HEK293 (cell line): Measurements from ENCODE around the gene ITFG2.

Experiments
- CTCF ChIP-seq: fragments of 450-650 bp; formaldehyde crosslinking; IDR thresholded peaks from 2 replicates; pipeline ENCODE4 v1.5.1; 2016; ENCODE audit warnings: missing biosample characterization, missing genetic modification characterization
- HOXA7 ChIP-seq: sonication (generic); formaldehyde crosslinking; IDR thresholded peaks from 2 replicates; pipeline ENCODE4 v1.8.1; 2022; ENCODE audit warnings: missing genetic modification reagents, borderline replicate concordance
- PRDM2 ChIP-seq: fragments of 450-650 bp; formaldehyde crosslinking; IDR thresholded peaks from 2 replicates; pipeline ENCODE4 v1.5.1; 2016; ENCODE audit warnings: missing biosample characterization, missing genetic modification characterization, borderline replicate concordance
- SALL2 ChIP-seq: fragments of 450-650 bp; formaldehyde crosslinking; IDR thresholded peaks from 2 replicates; pipeline ENCODE4 v1.5.0; 2017; ENCODE audit warnings: missing biosample characterization, mild to moderate bottlenecking, missing genetic modification characterization, borderline replicate concordance
- SP2 ChIP-seq: fragments of 450-650 bp; formaldehyde crosslinking; IDR thresholded peaks from 2 replicates; pipeline ENCODE4 v1.5.1; 2016; ENCODE audit warnings: missing biosample characterization, missing genetic modification characterization
- YY1 ChIP-seq: fragments of 450-650 bp; formaldehyde crosslinking; IDR thresholded peaks from 2 replicates; pipeline ENCODE4 v1.5.1; 2018; ENCODE audit warnings: missing biosample characterization, missing genetic modification characterization
- ZBTB8A ChIP-seq: fragments of 450-650 bp; formaldehyde crosslinking; IDR thresholded peaks from 2 replicates; pipeline ENCODE4 v1.5.1; 2016; ENCODE audit warnings: missing biosample characterization, missing genetic modification characterization
- ZNF221 ChIP-seq: fragments of 450-650 bp; formaldehyde crosslinking; IDR thresholded peaks from 2 replicates; pipeline ENCODE4 v1.5.1; 2017; ENCODE audit warnings: missing biosample characterization, missing genetic modification characterization, borderline replicate concordance
- ZNF311 ChIP-seq: fragments of 450-650 bp; formaldehyde crosslinking; IDR thresholded peaks from 2 replicates; pipeline ENCODE4 v1.5.1; 2017; ENCODE audit warnings: missing biosample characterization, missing genetic modification characterization, borderline replicate concordance
- ZNF416 ChIP-seq: fragments of 450-650 bp; formaldehyde crosslinking; IDR thresholded peaks from 2 replicates; pipeline ENCODE4 v1.5.1; 2016; ENCODE audit warnings: missing biosample characterization, missing genetic modification characterization
- ZNF510 ChIP-seq: fragments of 450-650 bp; formaldehyde crosslinking; IDR thresholded peaks from 2 replicates; pipeline ENCODE4 v1.5.1; 2018; ENCODE audit warnings: mild to moderate bottlenecking, missing genetic modification characterization, missing biosample characterization; ENCODE audit not compliant: insufficient replicate concordance
- ZNF837 ChIP-seq: fragments of 450-650 bp; formaldehyde crosslinking; IDR thresholded peaks from 2 replicates; pipeline ENCODE4 v1.5.1; 2016; ENCODE audit warnings: missing biosample characterization, missing genetic modification characterization
- ZNF843 ChIP-seq: fragments of 450-650 bp; formaldehyde crosslinking; IDR thresholded peaks from 2 replicates; pipeline ENCODE4 v1.5.1; 2016; ENCODE audit warnings: missing biosample characterization, missing genetic modification characterization

GRCh38 chr12:2803635-2804392, 8.7 kb upstream of the ITFG2 start:
- TF ChIP-seq HOXA7 (CRISPR knock-in tag) (no peak), CTCF (tag by site-specific recombination) (no peak), ZNF416 (no peak), ZNF311 (tag by site-specific recombination) (no peak), ZNF843 (no peak), ZNF510 (tag by site-specific recombination) (no peak), SALL2 (tag by site-specific recombination) (no peak), ZBTB8A (no peak), YY1 (tag by site-specific recombination) (no peak), ZNF837 (tag by site-specific recombination) (no peak), PRDM2 (tag by site-specific recombination) (no peak), ZNF221 (tag by site-specific recombination) (no peak), SP2 (no peak)
